SK-N-SH treated with all-trans-retinoic acid at 6 μM for 48 hours (cell line): ENCODE results near the gene TOE1.

Source experiments
- ATAC-seq: fragments of 200-7000 bp; cut with Tn5 transposase; 3 replicates; pipeline ENCODE4 v1.9.1; 2020; ENCODE audit warnings: mild to moderate bottlenecking, moderate library complexity
- ARNTL ChIP-seq: fragments of 450-650 bp; formaldehyde crosslinking; IDR thresholded peaks from 2 replicates; pipeline ENCODE4 v1.5.0; 2020; ENCODE audit warnings: low read depth, mild to moderate bottlenecking, moderate library complexity, borderline replicate concordance
- CREB5 ChIP-seq: fragments of 250-450 bp; sonication (Bioruptor Pico); IDR thresholded peaks from 2 replicates; pipeline ENCODE4 v1.5.1; 2020; ENCODE audit warnings: low read depth, mild to moderate bottlenecking, moderate library complexity
- CSDC2 ChIP-seq: fragments of 250-450 bp; sonication (Bioruptor Pico); IDR thresholded peaks from 2 replicates; pipeline ENCODE4 v1.5.0; 2020; ENCODE audit warnings: mild to moderate bottlenecking, moderate library complexity
- ESRRG ChIP-seq: fragments of 250-450 bp; sonication (Bioruptor Pico); IDR thresholded peaks from 2 replicates; pipeline ENCODE4 v1.6.1; 2021; ENCODE audit warnings: mild to moderate bottlenecking
- GLIS3 ChIP-seq: fragments of 250-450 bp; sonication (Bioruptor Pico); IDR thresholded peaks from 2 replicates; pipeline ENCODE4 v1.5.0; 2020; ENCODE audit warnings: mild to moderate bottlenecking, moderate library complexity
- ISL1 ChIP-seq: fragments of 250-450 bp; sonication (Bioruptor Pico); IDR thresholded peaks from 2 replicates; pipeline ENCODE4 v2.1.2; 2022; ENCODE audit warnings: mild to moderate bottlenecking, moderate library complexity
- OSR1 ChIP-seq: fragments of 250-450 bp; sonication (Bioruptor Pico); IDR thresholded peaks from 2 replicates; pipeline ENCODE4 v1.8.0; 2022; ENCODE audit warnings: moderate library complexity, mild to moderate bottlenecking, inconsistent platforms
- PATZ1 ChIP-seq: fragments of 250-450 bp; sonication (Bioruptor Pico); IDR thresholded peaks from 2 replicates; pipeline ENCODE4 v1.8.0; 2020; ENCODE audit warnings: mild to moderate bottlenecking, moderate library complexity, borderline replicate concordance
- POU6F1 ChIP-seq: fragments of 250-450 bp; sonication (Bioruptor Pico); IDR thresholded peaks from 2 replicates; pipeline ENCODE4 v1.8.0; 2021; ENCODE audit warnings: low read depth, mild to moderate bottlenecking, moderate library complexity, borderline replicate concordance
- PPARA ChIP-seq: fragments of 250-450 bp; sonication (Bioruptor Pico); IDR thresholded peaks from 2 replicates; pipeline ENCODE4 v1.5.0; 2020; ENCODE audit warnings: mild to moderate bottlenecking, borderline replicate concordance
- RARB ChIP-seq: fragments of 250-450 bp; sonication (Bioruptor Pico); IDR thresholded peaks from 2 replicates; pipeline ENCODE4 v1.8.0; 2021; ENCODE audit warnings: mild to moderate bottlenecking, moderate library complexity
- SNAI2 ChIP-seq: fragments of 250-450 bp; sonication (Bioruptor Pico); IDR thresholded peaks from 2 replicates; pipeline ENCODE4 v1.5.0; 2020; ENCODE audit warnings: mild to moderate bottlenecking, moderate library complexity
- TCF4 ChIP-seq: fragments of 250-450 bp; sonication (Bioruptor Pico); IDR thresholded peaks from 2 replicates; pipeline ENCODE4 v1.8.0; 2021; ENCODE audit warnings: mild to moderate bottlenecking, moderate library complexity, borderline replicate concordance
- TOX ChIP-seq: fragments of 250-450 bp; sonication (Bioruptor Pico); IDR thresholded peaks from 2 replicates; pipeline ENCODE4 v1.8.0; 2021; ENCODE audit warnings: mild to moderate bottlenecking, moderate library complexity, borderline replicate concordance
- TSHZ2 ChIP-seq: fragments of 250-450 bp; sonication (Bioruptor Pico); IDR thresholded peaks from 2 replicates; pipeline ENCODE4 v1.5.0; 2020; ENCODE audit warnings: mild to moderate bottlenecking, moderate library complexity
- ZC3H10 ChIP-seq: fragments of 250-450 bp; sonication (Bioruptor Pico); IDR thresholded peaks from 2 replicates; pipeline ENCODE4 v1.5.1; 2021; ENCODE audit warnings: mild to moderate bottlenecking, moderate library complexity
- ZFP3 ChIP-seq: fragments of 250-450 bp; sonication (Bioruptor Pico); IDR thresholded peaks from 2 replicates; pipeline ENCODE4 v1.5.0; 2020; ENCODE audit warnings: mild to moderate bottlenecking, moderate library complexity
- ZFP30 ChIP-seq: fragments of 450-650 bp; formaldehyde crosslinking; IDR thresholded peaks from 2 replicates; pipeline ENCODE4 v1.5.0; 2022; ENCODE audit warnings: mild to moderate bottlenecking, moderate library complexity
- ZNF565 ChIP-seq: fragments of 450-650 bp; formaldehyde crosslinking; conservative IDR thresholded peaks from 2 replicates; pipeline ENCODE4 v1.5.0; 2020; ENCODE audit warnings: low read depth, mild to moderate bottlenecking, moderate library complexity
- ZNF70 ChIP-seq: fragments of 450-650 bp; formaldehyde crosslinking; IDR thresholded peaks from 2 replicates; pipeline ENCODE4 v1.5.0; 2020; ENCODE audit warnings: mild to moderate bottlenecking, moderate library complexity
- ZNF8 ChIP-seq: fragments of 450-650 bp; formaldehyde crosslinking; IDR thresholded peaks from 2 replicates; pipeline ENCODE4 v1.5.0; 2020; ENCODE audit warnings: mild to moderate bottlenecking, moderate library complexity

TOE1 gene

GRCh38 chr1:45329445-45329844, 10.5 kb upstream of the TOE1 start (continued):
- no peak for TF ChIP-seq PATZ1 (CRISPR knock-in tag)

- TF ChIP-seq ZNF70 (CRISPR knock-in tag): no peak
- no peak for TF ChIP-seq ISL1 (CRISPR knock-in tag)
- TF ChIP-seq ZNF565 (CRISPR knock-in tag): no peak
- TF ChIP-seq SNAI2: no peak
- no peak for TF ChIP-seq RARB
- no peak for TF ChIP-seq TCF4 (CRISPR knock-in tag)
- ATAC-seq: no peak
These were observed 8.3 kb upstream of the TOE1 start for GRCh38 chr1:45331436-45332345.

- no peak for TF ChIP-seq SNAI2
- no peak for TF ChIP-seq RARB
- no peak for TF ChIP-seq TOX
- TF ChIP-seq ARNTL: no peak
- TF ChIP-seq PATZ1 (CRISPR knock-in tag): no peak
- no peak for TF ChIP-seq ZNF8 (CRISPR knock-in tag)
- TF ChIP-seq, all 23 proteins: peak for 0
- ATAC-seq: no peak
These were observed 7.6 kb upstream of the TOE1 start for GRCh38 chr1:45332346-45332720.

GRCh38 chr1:45334308-45335245, 5.4 kb upstream of the TOE1 start:
- no peak for TF ChIP-seq ZFP3 (CRISPR knock-in tag)
- TF ChIP-seq POU6F1 (CRISPR knock-in tag): no peak
- no peak for TF ChIP-seq ZNF70 (CRISPR knock-in tag)
- no peak for TF ChIP-seq ESRRG (CRISPR knock-in tag)
- TF ChIP-seq ZNF565 (CRISPR knock-in tag): no peak
- no peak for TF ChIP-seq SNAI2
- TF ChIP-seq ZNF8 (CRISPR knock-in tag): no peak
- no peak for TF ChIP-seq GLIS3 (CRISPR knock-in tag)
- no peak for TF ChIP-seq CREB5 (CRISPR knock-in tag)
- no peak for TF ChIP-seq TSHZ2
- TF ChIP-seq PATZ1 (CRISPR knock-in tag): no peak
- TF ChIP-seq ZC3H10 (CRISPR knock-in tag): no peak
- no peak for TF ChIP-seq RARB
- no peak for TF ChIP-seq OSR1 (CRISPR knock-in tag)
- no peak for TF ChIP-seq ZFP30 (CRISPR knock-in tag)
- no peak for TF ChIP-seq ISL1 (CRISPR knock-in tag)
- TF ChIP-seq CSDC2 (CRISPR knock-in tag): no peak
- TF ChIP-seq PPARA (CRISPR knock-in tag): no peak
- TF ChIP-seq TOX: no peak
- no peak for ATAC-seq
